Activated naive CD4-positive, alpha-beta T cell treated with anti-CD3 and anti-CD28 coated beads for 36 hours (primary cell): ENCODE results near the gene CRISP1. TPM values are rescaled to one million over a fixed set of nuclear protein-coding genes. Genes with fewer than 3 reads are reported as not detected.
"Not testable (repeated sequence)": the region's sequence is repeated elsewhere in the genome, so short reads cannot be mapped to it uniquely, and the experiment has no call there.

ENCODE experiments used
- CTCF ChIA-PET: fragments of 350-600 bp; sonication (Branson Sonifier 250); formaldehyde crosslinking; loops from one replicate; lab custom pipeline; 2021; ENCODE audit warnings: antibody characterized with exemption; lab: Charles Lee
- DNase-seq: peaks from one replicate; pipeline ENCODE4 v3.0.0-alpha.2; 2020
- H3K27ac Mint-ChIP-seq: one replicate; pipeline ENCODE4 v1.8.0; 2021; ENCODE audit warnings: mild to moderate bottlenecking, mixed read lengths
- H3K27me3 Mint-ChIP-seq: one replicate; pipeline ENCODE4 v1.8.0; 2021; ENCODE audit warnings: low read depth, mixed read lengths
- H3K36me3 Mint-ChIP-seq: one replicate; pipeline ENCODE4 v1.8.0; 2021; ENCODE audit warnings: low read depth, mixed read lengths
- H3K4me1 Mint-ChIP-seq: one replicate; pipeline ENCODE4 v1.8.0; 2021; ENCODE audit warnings: low read depth, mixed read lengths
- H3K4me3 Mint-ChIP-seq: one replicate; pipeline ENCODE4 v1.8.0; 2021; ENCODE audit warnings: mild to moderate bottlenecking, moderate library complexity, mixed read lengths
- H3K9me3 Mint-ChIP-seq: one replicate; pipeline ENCODE4 v1.8.0; 2021; ENCODE audit warnings: mixed read lengths
- intact Hi-C: fragments of 100-400 bp; cut with micrococcal nuclease; formaldehyde crosslinking; loops from one replicate; pipeline ENCODE4 v1.15.1; 2023
- total RNA-seq, 2 experiments: library from RNA; stranded (reverse); gene quantifications; one replicate each; pipeline ENCODE4 v1.2.3, GENCODE V29; 2021

The CRISP1 gene, protein sequence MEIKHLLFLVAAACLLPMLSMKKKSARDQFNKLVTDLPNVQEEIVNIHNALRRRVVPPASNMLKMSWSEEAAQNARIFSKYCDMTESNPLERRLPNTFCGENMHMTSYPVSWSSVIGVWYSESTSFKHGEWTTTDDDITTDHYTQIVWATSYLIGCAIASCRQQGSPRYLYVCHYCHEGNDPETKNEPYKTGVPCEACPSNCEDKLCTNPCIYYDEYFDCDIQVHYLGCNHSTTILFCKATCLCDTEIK
- not detected for total RNA-seq

DNA sequence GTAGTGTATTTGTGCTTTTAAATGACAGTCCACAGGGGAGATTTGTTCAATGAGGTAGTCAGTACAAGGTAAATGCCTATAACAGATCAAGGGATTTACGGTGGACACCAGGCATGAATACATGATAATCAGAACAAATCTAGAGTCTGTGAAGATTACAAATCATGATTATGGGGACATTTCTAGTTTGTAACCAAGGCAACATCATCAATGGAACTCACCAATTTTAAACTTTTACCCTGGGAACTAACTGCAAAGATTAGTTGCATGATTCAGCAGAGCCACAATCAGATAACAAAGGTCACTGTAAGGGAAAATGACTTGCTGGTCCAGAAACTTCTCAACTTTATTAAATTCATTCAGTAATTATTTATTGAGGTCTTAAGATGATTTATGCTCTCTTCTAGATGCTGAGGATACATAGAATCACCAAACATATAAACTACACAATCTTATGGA lies at the start of gene CRISP1:
CRISP1 (minus strand) TSS at position 51 of the 459 bp plus-strand sequence. CDS start 9,135 bp downstream, outside the sequence.
- H3K4me3 Mint-ChIP-seq, result no peak within 1 kb of the TSS
- no peak for DNase-seq
- no peaks in the 10 kb centered on the region for H3K36me3 Mint-ChIP-seq
- intact Hi-C loops, result no loop called here
- H3K4me1 Mint-ChIP-seq, result no peaks in the 10 kb centered on the region
- CTCF ChIA-PET, result no interaction called here
- H3K27me3 Mint-ChIP-seq, result no peaks in the 10 kb centered on the region
- H3K27ac Mint-ChIP-seq, result no peak within 1 kb of the TSS
- H3K9me3 Mint-ChIP-seq, result no peaks in the 10 kb centered on the region

DNA sequence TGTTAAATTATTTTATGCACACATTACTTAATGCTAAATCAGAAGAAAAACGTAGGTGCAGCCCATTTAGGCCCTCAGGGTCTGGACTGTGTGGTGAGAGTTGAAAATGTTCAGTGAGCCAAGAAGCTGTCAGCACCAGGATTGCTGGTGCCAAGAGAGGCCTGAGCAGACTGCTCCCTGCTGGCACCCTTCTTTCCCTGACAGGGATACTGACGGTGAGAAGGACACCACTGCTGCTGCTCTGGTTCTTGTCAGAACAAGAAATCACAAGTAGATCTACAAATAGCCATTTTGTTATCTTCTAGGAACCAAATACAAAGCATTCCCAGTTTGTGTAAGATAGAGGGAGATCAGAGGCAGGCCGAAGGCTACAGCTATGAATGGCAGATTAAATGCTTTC lies 48.7 kb upstream of the CRISP1 start:
- DNase-seq, result no peak
- H3K36me3 Mint-ChIP-seq, result no peaks in the 10 kb centered on the region
- no peak overlapping the region for H3K27ac Mint-ChIP-seq
- no peaks in the 10 kb centered on the region for H3K27me3 Mint-ChIP-seq
- H3K9me3 Mint-ChIP-seq, result no peaks in the 10 kb centered on the region
- H3K4me1 Mint-ChIP-seq, result no peaks in the 10 kb centered on the region
- CTCF ChIA-PET, result no interaction called here
- intact Hi-C loops, result no loop called here
- H3K4me3 Mint-ChIP-seq, result no peak overlapping the region

DNA sequence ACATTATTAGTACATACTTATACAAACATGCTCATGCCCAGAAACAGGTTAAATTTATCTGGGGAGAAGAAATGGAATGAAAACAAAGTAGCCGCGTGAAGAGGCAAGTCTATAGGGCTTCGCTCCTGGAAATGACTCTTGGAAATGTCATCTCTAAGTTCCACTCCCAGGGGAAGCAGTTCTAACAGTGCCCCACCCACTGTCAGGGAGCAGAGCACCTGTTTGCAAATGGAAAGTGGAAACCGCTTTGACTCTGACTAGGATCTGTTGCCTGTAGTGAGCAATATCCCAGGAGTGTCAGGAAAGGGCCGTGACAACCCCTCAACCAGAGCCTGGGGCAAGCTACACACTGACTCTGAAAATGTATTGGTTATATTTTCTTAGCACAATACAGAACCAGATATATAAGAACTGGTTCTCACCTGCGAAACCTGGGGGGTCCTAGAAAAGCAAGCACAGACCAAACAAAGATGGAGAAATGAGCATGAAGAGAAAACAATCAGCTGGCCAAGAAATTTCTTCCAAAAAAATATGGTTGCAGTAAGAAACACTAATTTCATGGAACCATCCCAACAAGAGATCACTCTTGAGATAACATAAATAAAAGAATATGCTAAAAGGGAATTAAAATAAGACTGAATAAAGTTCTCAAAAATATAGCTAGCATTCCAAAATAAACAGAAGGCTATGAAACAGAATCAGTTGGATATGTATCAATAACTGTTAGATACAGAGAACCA lies 47.5 kb upstream of the CRISP1 start:
- no peaks in the 10 kb centered on the region for H3K4me1 Mint-ChIP-seq
- DNase-seq, result no peak
- intact Hi-C loops, result no loop called here
- H3K4me3 Mint-ChIP-seq, result no peak overlapping the region
- H3K9me3 Mint-ChIP-seq, result no peaks in the 10 kb centered on the region
- no peaks in the 10 kb centered on the region for H3K36me3 Mint-ChIP-seq
- CTCF ChIA-PET, result no interaction called here
- H3K27me3 Mint-ChIP-seq, result no peaks in the 10 kb centered on the region
- no peak overlapping the region for H3K27ac Mint-ChIP-seq

DNA sequence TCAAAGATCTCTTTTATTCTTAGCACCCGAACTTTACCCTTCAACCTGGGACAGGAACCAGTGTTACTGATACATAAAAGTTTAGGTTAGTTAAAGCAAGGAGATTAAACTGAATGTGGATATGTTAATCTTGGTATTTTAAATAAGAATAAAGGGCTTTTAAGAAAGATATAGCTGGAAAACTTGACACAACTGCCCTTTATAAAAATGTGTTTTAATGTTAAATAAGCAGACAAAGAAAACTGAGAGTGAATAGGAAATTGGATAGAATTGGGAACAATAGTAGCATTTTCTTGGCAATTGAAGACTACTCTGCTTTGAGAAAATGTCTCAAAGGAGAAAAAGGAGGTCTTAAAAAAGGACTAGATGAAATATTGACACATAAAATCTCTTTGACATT lies 45.9 kb upstream of the CRISP1 start:
- H3K36me3 Mint-ChIP-seq, result no peaks in the 10 kb centered on the region
- H3K27ac Mint-ChIP-seq, result no peak overlapping the region
- H3K27me3 Mint-ChIP-seq, result no peaks in the 10 kb centered on the region
- intact Hi-C loops, result no loop called here
- H3K9me3 Mint-ChIP-seq, result no peaks in the 10 kb centered on the region
- no peaks in the 10 kb centered on the region for H3K4me1 Mint-ChIP-seq
- CTCF ChIA-PET, result interaction anchor here (0.7 kb wide), 1 partner anchor 113 kb away, joined by 3 read pairs; no protein-coding TSS in a partner anchor
- no peak for DNase-seq
- no peak overlapping the region for H3K4me3 Mint-ChIP-seq

DNA sequence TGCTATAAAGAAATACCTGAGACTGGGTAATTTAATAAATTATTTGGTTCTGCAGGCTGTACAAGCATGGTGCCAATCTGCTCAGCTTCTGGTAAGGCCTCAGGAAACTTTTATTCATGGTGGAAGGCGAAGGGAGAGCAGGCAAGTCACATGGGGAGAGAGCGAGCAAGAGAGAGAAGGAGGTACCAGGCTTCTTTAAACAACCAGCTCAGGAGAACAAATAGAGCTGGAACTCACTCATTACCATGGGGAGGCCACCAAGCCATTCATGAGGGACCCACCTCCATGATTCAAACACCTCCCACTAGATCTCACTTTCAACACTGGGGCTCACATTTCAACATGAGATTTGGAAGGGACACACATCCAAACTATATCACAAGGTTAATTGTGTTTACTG lies 44.9 kb upstream of the CRISP1 start:
- H3K36me3 Mint-ChIP-seq, result no peaks in the 10 kb centered on the region

DNA sequence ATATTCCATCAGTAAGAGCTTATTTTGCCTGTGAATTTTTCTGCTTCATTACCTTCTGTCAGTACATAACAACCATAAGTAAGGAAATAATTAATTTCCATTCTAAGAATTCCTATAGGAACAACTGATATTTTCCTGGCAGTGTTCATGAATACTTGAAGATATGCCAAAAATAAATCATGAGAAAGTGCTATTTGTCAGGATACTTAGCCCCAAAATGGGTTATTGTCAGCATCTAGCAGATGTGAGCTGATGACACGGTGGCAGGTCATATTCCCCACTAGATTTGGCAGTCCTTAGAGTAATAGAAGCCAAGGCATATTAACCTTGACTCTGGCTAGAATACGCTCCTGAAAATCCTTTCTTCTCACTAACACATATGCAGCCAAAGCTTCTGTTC lies 43.2 kb upstream of the CRISP1 start:
- H3K27me3 Mint-ChIP-seq, result no peaks in the 10 kb centered on the region
- no peak for DNase-seq
- H3K4me1 Mint-ChIP-seq, result no peaks in the 10 kb centered on the region
- intact Hi-C loops, result no loop called here
- H3K9me3 Mint-ChIP-seq, result no peaks in the 10 kb centered on the region
- CTCF ChIA-PET, result no interaction called here
- H3K4me3 Mint-ChIP-seq, result no peak overlapping the region
- no peak overlapping the region for H3K27ac Mint-ChIP-seq
- no peaks in the 10 kb centered on the region for H3K36me3 Mint-ChIP-seq

More for the DNA sequence above, 44.9 kb upstream of the CRISP1 start:
- no peak for DNase-seq
- H3K4me3 Mint-ChIP-seq, result no peak overlapping the region
- no peaks in the 10 kb centered on the region for H3K4me1 Mint-ChIP-seq
- CTCF ChIA-PET, result no interaction called here
- H3K9me3 Mint-ChIP-seq, result no peaks in the 10 kb centered on the region
- H3K27ac Mint-ChIP-seq, result no peak overlapping the region
- intact Hi-C loops, result no loop called here
- H3K27me3 Mint-ChIP-seq, result no peaks in the 10 kb centered on the region

DNA sequence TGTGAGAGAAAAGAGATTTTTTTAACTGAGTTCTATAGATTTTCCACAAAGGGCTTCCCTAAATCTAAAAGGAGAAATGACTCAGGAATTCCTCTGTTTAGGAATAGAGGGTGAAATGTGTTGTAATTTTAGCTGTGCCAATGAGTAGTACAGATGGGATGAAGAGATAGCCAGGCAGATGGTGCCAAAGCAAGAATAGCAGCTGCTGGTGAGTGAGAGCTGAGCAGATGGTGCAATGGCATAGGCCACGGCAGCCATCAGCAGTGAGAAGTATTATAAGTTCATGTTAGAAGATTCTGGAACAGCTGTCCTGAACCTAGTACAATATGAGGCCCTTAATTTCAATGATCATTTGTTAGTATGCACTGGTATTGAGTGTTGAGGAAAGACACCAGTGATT lies 40.2 kb upstream of the CRISP1 start:
- Mint-ChIP-seq H3K36me3 (no peaks in the 10 kb centered on the region), H3K4me3 (no peak overlapping the region), H3K27ac (no peak overlapping the region), H3K4me1 (no peaks in the 10 kb centered on the region), H3K27me3 (no peaks in the 10 kb centered on the region), H3K9me3 (no peaks in the 10 kb centered on the region)
- DNase-seq, result no peak
- intact Hi-C loops, result no loop called here
- CTCF ChIA-PET, result no interaction called here

DNA sequence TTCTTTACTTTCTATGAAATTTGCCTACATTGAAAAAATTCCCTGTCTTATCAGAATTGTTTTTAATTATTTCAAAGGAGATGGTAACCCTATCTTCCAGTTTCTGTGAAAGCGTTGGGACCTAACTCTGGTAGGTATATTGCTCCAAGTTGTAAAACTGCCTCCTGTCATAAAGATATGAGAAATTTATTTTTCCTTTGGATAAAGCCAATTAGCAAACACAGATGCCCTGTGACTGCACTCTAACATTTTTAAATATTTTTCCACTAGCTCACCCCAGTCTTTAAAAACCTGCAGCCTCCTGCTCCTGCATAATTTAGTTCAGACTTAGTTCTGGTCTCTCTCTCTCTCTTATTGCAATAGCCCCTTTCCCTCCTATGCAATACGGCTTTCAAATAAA lies 39.0 kb upstream of the CRISP1 start:
- DNase-seq, result no peak
- intact Hi-C loops, result no loop called here
- Mint-ChIP-seq H3K27me3 (no peaks in the 10 kb centered on the region), H3K4me3 (no peak overlapping the region), H3K27ac (no peak overlapping the region), H3K36me3 (no peaks in the 10 kb centered on the region), H3K4me1 (no peaks in the 10 kb centered on the region), H3K9me3 (no peaks in the 10 kb centered on the region)
- CTCF ChIA-PET, result no interaction called here

DNA sequence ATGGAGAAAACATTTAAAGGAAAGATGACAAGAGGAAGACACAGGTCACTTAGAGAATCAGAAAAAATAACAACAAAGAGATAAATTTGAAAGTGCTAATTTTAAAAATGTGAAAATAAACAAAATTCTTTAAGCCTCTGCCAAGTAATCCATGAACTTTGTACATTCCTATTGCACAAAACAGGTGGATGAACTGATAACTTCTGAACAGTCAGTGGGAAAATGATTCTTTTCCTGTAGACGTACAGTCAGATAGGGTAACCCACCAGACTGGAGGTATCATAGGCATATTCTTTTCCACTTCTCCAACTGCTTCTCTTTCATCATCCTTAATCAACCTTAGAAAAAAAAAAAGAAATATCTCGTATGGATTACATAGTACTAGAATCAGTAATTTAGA lies 36.5 kb upstream of the CRISP1 start:
- no peaks in the 10 kb centered on the region for H3K9me3 Mint-ChIP-seq
- no peak overlapping the region for H3K4me3 Mint-ChIP-seq
- H3K27ac Mint-ChIP-seq, result no peak overlapping the region
- CTCF ChIA-PET, result no interaction called here
- H3K36me3 Mint-ChIP-seq, result no peaks in the 10 kb centered on the region
- H3K4me1 Mint-ChIP-seq, result no peaks in the 10 kb centered on the region
- H3K27me3 Mint-ChIP-seq, result no peaks in the 10 kb centered on the region
- intact Hi-C loops, result no loop called here
- no peak for DNase-seq

DNA sequence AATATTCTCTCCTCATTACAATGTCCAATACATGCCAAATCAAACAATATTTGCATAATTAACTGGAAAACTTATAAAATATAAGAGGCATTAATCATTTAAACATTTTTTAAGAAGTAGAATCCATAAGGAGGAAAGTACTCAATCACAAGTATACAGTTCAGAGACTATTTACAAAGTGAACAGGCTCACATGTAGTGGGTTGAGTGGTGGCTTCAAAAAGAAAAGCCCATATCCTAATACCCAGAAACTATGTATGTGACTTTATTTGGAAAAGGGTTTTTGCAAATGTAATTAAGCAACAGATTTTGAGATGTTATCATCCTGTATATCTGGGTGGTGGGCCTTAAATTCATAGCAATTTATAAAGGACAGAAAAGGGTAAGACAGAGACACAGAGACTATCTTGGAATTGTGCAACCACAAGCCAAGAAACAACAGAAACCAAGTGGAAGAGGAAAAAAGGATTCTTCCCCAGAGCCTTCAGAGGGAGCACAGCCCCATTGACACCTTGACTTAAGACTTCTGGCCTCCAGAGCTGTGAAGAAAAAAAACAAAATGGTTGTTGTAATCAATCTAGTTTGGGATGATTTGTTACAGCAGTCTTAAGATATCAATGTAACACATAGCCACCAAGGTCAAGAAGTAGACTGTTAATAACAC lies 32.7 kb upstream of the CRISP1 start:
- Mint-ChIP-seq H3K27me3 (no peaks in the 10 kb centered on the region), H3K4me3 (no peak overlapping the region), H3K36me3 (no peaks in the 10 kb centered on the region), H3K4me1 (no peaks in the 10 kb centered on the region), H3K9me3 (peaks cover 10% of the 10 kb centered on the region), H3K27ac (no peak overlapping the region)
- no peak for DNase-seq
- intact Hi-C loops, result no loop called here
- CTCF ChIA-PET, result no interaction called here

DNA sequence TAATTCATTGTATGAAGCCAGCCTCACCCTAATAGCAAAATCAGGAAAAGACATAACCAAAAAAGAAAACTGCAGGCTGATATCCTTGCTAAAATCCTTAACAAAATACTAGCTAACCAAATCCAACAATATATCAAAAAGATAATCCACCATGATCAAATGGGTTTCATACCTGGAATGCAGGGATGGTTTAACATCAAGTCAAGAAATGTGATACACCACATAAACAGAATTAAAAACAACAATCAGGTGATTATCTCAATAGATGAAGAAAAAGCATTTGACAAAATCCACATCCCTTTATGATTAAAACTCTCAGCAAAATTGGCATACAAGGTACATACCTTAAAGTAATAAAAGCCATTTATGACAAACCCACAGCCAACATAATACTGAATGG lies 29.2 kb upstream of the CRISP1 start:
- H3K4me3 Mint-ChIP-seq, H3K27me3 Mint-ChIP-seq, H3K36me3 Mint-ChIP-seq: not testable (repeated sequence)

DNA sequence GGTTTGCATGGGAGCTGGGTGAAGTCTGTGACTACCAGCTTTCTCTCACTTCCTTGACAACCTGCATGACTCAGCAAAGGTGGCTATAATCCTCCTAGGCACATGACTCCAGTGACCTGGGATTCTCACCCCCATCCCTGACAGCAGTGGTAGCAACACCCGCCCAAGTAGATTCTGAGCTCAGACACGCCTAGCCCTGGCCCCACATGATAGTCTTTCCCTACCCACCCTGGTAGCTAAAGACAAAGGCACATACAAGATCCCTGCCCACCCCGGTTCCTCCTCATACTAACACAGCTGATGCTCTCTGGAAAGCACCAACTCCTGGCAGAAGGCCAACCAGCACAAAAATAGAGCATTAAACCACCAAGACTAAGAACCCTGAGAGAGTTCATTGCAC lies 25.9 kb upstream of the CRISP1 start:
- CTCF ChIA-PET, result no interaction called here
- DNase-seq, result no peak
- intact Hi-C loops, result no loop called here
- Mint-ChIP-seq H3K4me3 (no peak overlapping the region), H3K27ac (no peak overlapping the region), H3K9me3 (peaks cover 14% of the 10 kb centered on the region), H3K27me3 (peaks cover 2% of the 10 kb centered on the region), H3K36me3 (no peaks in the 10 kb centered on the region), H3K4me1 (no peaks in the 10 kb centered on the region)

More for the DNA sequence above, 29.2 kb upstream of the CRISP1 start:
- peaks cover 14% of the 10 kb centered on the region for H3K9me3 Mint-ChIP-seq
- CTCF ChIA-PET, H3K4me1 Mint-ChIP-seq, DNase-seq, intact Hi-C loops, H3K27ac Mint-ChIP-seq: not testable (repeated sequence)
